GM23338 (cell line): Measurements from ENCODE around the gene PASK. TPM values are rescaled to one million over a fixed set of nuclear protein-coding genes. Genes with fewer than 3 reads are reported as not detected.

Source experiments
- ATAC-seq: fragments of 200-7000 bp; cut with Tn5 transposase; 3 replicates; pipeline ENCODE4 v1.9.1; 2020
- DNase-seq: peaks from one replicate; pipeline ENCODE4 v3.0.0-alpha.2; 2015; ENCODE audit warnings: low spot score
- H2AFZ ChIP-seq: fragments of 200-600 bp; sonication (generic); 2 replicates; pipeline ENCODE4 v1.8.0; 2016; ENCODE audit warnings: antibody characterized with exemption, mild to moderate bottlenecking, moderate library complexity
- H3F3A ChIP-seq: fragments of 200-600 bp; sonication (generic); replicated peaks from 2 replicates; pipeline ENCODE4 v1.8.0; 2017; ENCODE audit warnings: antibody characterized with exemption, mixed run types, low read depth
- H3K27ac ChIP-seq: fragments of 200-600 bp; sonication (generic); 2 replicates; pipeline ENCODE4 v1.6.1; 2016; ENCODE audit warnings: low read depth
- H3K27me3 ChIP-seq: fragments of 200-600 bp; sonication (generic); 2 replicates; pipeline ENCODE4 v1.8.0; 2016; ENCODE audit warnings: mild to moderate bottlenecking, mixed run types, moderate library complexity; ENCODE audit not compliant: insufficient read depth
- H3K36me3 ChIP-seq: fragments of 200-600 bp; sonication (generic); 2 replicates; pipeline ENCODE4 v1.8.0; 2016; ENCODE audit warnings: mild to moderate bottlenecking; ENCODE audit not compliant: insufficient read depth
- H3K4me1 ChIP-seq: fragments of 200-600 bp; sonication (generic); 2 replicates; pipeline ENCODE4 v1.8.0; 2016; ENCODE audit warnings: mild to moderate bottlenecking, moderate library complexity; ENCODE audit not compliant: insufficient read depth
- H3K4me2 ChIP-seq: fragments of 200-600 bp; sonication (generic); 2 replicates; pipeline ENCODE4 v1.7.1; 2017; ENCODE audit warnings: mixed run types
- H3K4me3 ChIP-seq: fragments of 200-600 bp; sonication (generic); 2 replicates; pipeline ENCODE4 v1.6.1; 2016; ENCODE audit warnings: mixed run types
- H3K79me2 ChIP-seq: fragments of 200-600 bp; sonication (generic); replicated peaks from 2 replicates; pipeline ENCODE4 v1.8.0; 2017; ENCODE audit warnings: mild to moderate bottlenecking; ENCODE audit not compliant: insufficient read depth
- H3K9me2 ChIP-seq: fragments of 200-600 bp; sonication (generic); 2 replicates; pipeline ENCODE4 v1.8.0; 2017; ENCODE audit not compliant: insufficient read depth
- H4K20me1 ChIP-seq: fragments of 200-600 bp; sonication (generic); replicated peaks from 2 replicates; pipeline ENCODE4 v1.8.0; 2017; ENCODE audit warnings: mild to moderate bottlenecking; ENCODE audit not compliant: insufficient read depth
- H3K27ac Mint-ChIP-seq: 2 replicates; pipeline ENCODE4 v1.8.0; 2020; ENCODE audit warnings: inconsistent platforms, mild to moderate bottlenecking, moderate library complexity, mixed read lengths
- H3K27me3 Mint-ChIP-seq: 3 replicates; pipeline ENCODE4 v1.8.0; 2022; ENCODE audit warnings: low read depth, mild to moderate bottlenecking, moderate library complexity, mixed read lengths, inconsistent platforms; ENCODE audit not compliant: insufficient read depth, poor library complexity
- H3K36me3 Mint-ChIP-seq: 3 replicates; pipeline ENCODE4 v1.8.0; 2021; ENCODE audit warnings: low read depth, mild to moderate bottlenecking, inconsistent platforms, moderate library complexity, mixed read lengths
- H3K4me1 Mint-ChIP-seq: 3 replicates; pipeline ENCODE4 v1.8.0; 2020; ENCODE audit warnings: mild to moderate bottlenecking, inconsistent platforms, mixed read lengths
- H3K4me3 Mint-ChIP-seq: 3 replicates; pipeline ENCODE4 v1.8.0; 2021; ENCODE audit warnings: moderate library complexity, mild to moderate bottlenecking, inconsistent platforms, mixed read lengths
- H3K9me3 Mint-ChIP-seq: 3 replicates; pipeline ENCODE4 v1.8.0; 2020; ENCODE audit warnings: moderate library complexity, mild to moderate bottlenecking, inconsistent platforms, mixed read lengths
- EZH2 ChIP-seq: fragments of 200-600 bp; sonication (generic); IDR thresholded peaks from one replicate; pipeline ENCODE4 v1.8.0; 2017; ENCODE audit warnings: antibody characterized with exemption, mild to moderate bottlenecking, low read depth; ENCODE audit not compliant: unreplicated experiment
- EZH2phosphoT487 ChIP-seq: fragments of 200-600 bp; sonication (generic); IDR thresholded peaks from one replicate; pipeline ENCODE4 v1.8.1; 2018; ENCODE audit warnings: antibody characterized with exemption; ENCODE audit not compliant: unreplicated experiment
- JUNB ChIP-seq: IDR thresholded peaks from one replicate; pipeline ENCODE4 v1.6.1; 2016; ENCODE audit warnings: antibody characterized with exemption; ENCODE audit not compliant: unreplicated experiment
- REST ChIP-seq: IDR thresholded peaks from one replicate; pipeline ENCODE4 v1.6.1; 2018; ENCODE audit warnings: antibody characterized with exemption; ENCODE audit not compliant: unreplicated experiment
- STAT1 ChIP-seq: IDR thresholded peaks from one replicate; pipeline ENCODE4 v1.6.1; 2016; ENCODE audit warnings: antibody characterized with exemption; ENCODE audit not compliant: unreplicated experiment
- ZNF114 ChIP-seq: fragments of 250-450 bp; sonication (Bioruptor Pico); IDR thresholded peaks from 2 replicates; pipeline ENCODE4 v1.5.0; 2020; ENCODE audit warnings: mild to moderate bottlenecking, moderate library complexity
- ZNF462 ChIP-seq: fragments of 250-450 bp; sonication (Bioruptor Pico); IDR thresholded peaks from 2 replicates; pipeline ENCODE4 v1.5.0; 2020; ENCODE audit warnings: mild to moderate bottlenecking, moderate library complexity
- polyA plus RNA-seq: library from polyadenylated mRNA; unstranded; fragments of >200 nt; fragmentation: Nextera tagmentation; extraction: Ambion mirVana; gene quantifications from 2 replicates; pipeline ENCODE4 v1.2.1, GENCODE V29; 2016
- total RNA-seq: library from RNA; depleted of rRNA; stranded (reverse); fragments of >200 nt; shearing (Covaris generic); gene quantifications from 2 replicates; pipeline ENCODE4 v1.2.3, GENCODE V29; 2014

The PASK gene
- total and polyA plus RNA-seq, 2 experiments from 2014 or later = 12.5 to 38.4 TPM

GRCh38 chr2:241130316-241130715 lies 19.0 kb downstream of the PASK start:
- Histone ChIP-seq H3K4me2 (no peak overlapping the region), H3K4me1 (no peaks in the 10 kb centered on the region), H4K20me1 (no peaks in the 10 kb centered on the region), H3K4me3 (no peak overlapping the region), H3K27ac (no peak overlapping the region), H3K36me3 (peaks cover 4% of the 10 kb centered on the region; the same call in 1 of the 2 replicates), H3F3A (no peaks in the 10 kb centered on the region), H3K27me3 (no peaks in the 10 kb centered on the region), H2AFZ (no peak overlapping the region), H3K9me2 (no peaks in the 10 kb centered on the region), H3K79me2 (no peaks in the 10 kb centered on the region)
- ATAC-seq (no peak), DNase-seq (no peak)
- no peaks in the 10 kb centered on the region for H3K27me3 Mint-ChIP-seq
- peaks cover 33% of the 10 kb centered on the region for H3K36me3 Mint-ChIP-seq
- no peaks in the 10 kb centered on the region for H3K9me3 Mint-ChIP-seq
- no peak overlapping the region for H3K27ac Mint-ChIP-seq
- no peak overlapping the region for H3K4me3 Mint-ChIP-seq
- no peaks in the 10 kb centered on the region for H3K4me1 Mint-ChIP-seq
- no peak for TF ChIP-seq EZH2phosphoT487
- no peak for TF ChIP-seq ZNF462 (CRISPR knock-in tag)

- Histone ChIP-seq H3K36me3 (0 out of 2 replicates have a peak, but pooled peaks cover 4% of the 10 kb centered on the region), H2AFZ (no peak overlapping the region), H4K20me1 (no peaks in the 10 kb centered on the region), H3K4me1 (no peaks in the 10 kb centered on the region), H3K27me3 (no peaks in the 10 kb centered on the region), H3K79me2 (no peaks in the 10 kb centered on the region), H3K9me2 (no peaks in the 10 kb centered on the region), H3K4me2 (no peak overlapping the region), H3F3A (no peaks in the 10 kb centered on the region), H3K4me3 (no peak overlapping the region), H3K27ac (no peak overlapping the region)
- Mint-ChIP-seq H3K27ac (no peak overlapping the region), H3K4me1 (no peaks in the 10 kb centered on the region), H3K36me3 (peaks cover 32% of the 10 kb centered on the region), H3K4me3 (no peak overlapping the region), H3K27me3 (no peaks in the 10 kb centered on the region), H3K9me3 (no peaks in the 10 kb centered on the region)
- ATAC-seq (no peak), DNase-seq (no peak)
- TF ChIP-seq REST (no peak), STAT1 (no peak), JUNB (no peak), EZH2 (no peak), ZNF114 (no peak)
Observed at GRCh38 chr2:241129086-241129871, 20.0 kb downstream of the PASK start.
